Fibroblast of upper back skin (primary cell): ENCODE measurements around the gene FAM228B.
"Not testable (repeated sequence)": the region's sequence is repeated elsewhere in the genome, so short reads cannot be mapped to it uniquely, and the experiment has no call there.

Source experiments
- DNase-seq: peaks from one replicate; pipeline ENCODE4 v3.0.0-alpha.2; 2013

FAM228B gene

GRCh38 chr2:24162494-24162893 is 39.2 kb downstream of the FAM228B start:
- DNase-seq, result no peak

- DNase-seq, result no peak
Measured at GRCh38 chr2:24163186-24163585, 39.9 kb downstream of the FAM228B start.

- DNase-seq, result no peak
Measured at GRCh38 chr2:24163601-24164000, 40.3 kb downstream of the FAM228B start.

- DNase-seq, result no peak
Measured at GRCh38 chr2:24164416-24164973, 41.2 kb downstream of the FAM228B start.

GRCh38 chr2:24169023-24169422 is 45.8 kb downstream of the FAM228B start:
- no peak for DNase-seq

GRCh38 chr2:24174851-24175277 is 51.6 kb downstream of the FAM228B start, which contains the start of gene FAM228A:
FAM228A (plus strand) TSS chr2:24175053; CDS start chr2:24175481, 428 bp downstream.
- DNase-seq, result no peak

GRCh38 chr2:24175631-24176187 is 52.4 kb downstream of the FAM228B start:
- DNase-seq, result no peak

- no peak for DNase-seq
Measured at GRCh38 chr2:24176326-24176725, 53.1 kb downstream of the FAM228B start.

DNA sequence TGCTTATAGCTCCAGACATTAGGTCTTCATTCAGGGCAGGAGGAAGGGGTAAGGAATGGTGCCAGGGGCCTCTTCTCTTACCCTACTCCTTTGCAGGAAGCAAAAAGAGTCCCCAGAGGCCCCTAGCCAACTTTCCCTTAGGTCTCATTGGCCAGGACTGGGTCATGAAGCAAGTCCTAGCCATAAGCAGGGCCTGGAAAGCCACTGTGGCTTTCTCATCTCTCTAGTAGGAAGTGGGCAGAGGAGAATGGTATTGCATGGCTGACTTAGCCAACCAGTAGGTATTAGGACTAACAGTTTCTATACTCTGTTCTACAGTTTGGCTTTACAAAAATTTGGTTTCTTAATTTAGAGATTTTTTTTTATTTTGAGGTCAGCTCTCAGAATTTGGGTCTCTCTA is 56.4 kb downstream of the FAM228B start:
- no peak for DNase-seq

GRCh38 chr2:24181849-24182248 is 58.6 kb downstream of the FAM228B start:
- no peak for DNase-seq

DNA sequence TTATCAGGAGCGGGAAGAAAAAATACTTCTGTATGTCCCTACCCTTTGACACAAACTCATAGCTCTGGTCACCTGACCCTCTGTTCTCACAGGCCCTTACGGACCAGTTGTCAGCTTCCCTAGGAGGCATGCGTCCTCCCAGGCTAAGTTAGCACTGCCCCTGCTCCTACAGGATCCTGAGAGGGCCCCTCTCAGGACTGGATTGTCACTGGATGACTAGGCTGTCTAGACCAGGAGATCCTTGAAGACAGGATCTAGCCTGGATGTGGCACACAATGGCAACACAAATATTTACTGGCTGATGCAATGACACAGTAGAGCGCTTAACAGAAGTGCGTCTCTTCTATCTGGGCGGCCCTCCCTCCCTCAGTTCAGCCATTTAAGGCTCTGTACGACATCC is 59.2 kb downstream of the FAM228B start:
- DNase-seq, result no peak

GRCh38 chr2:24183366-24184069 is 60.2 kb downstream of the FAM228B start:
- no peak for DNase-seq

GRCh38 chr2:24189551-24189950 is 66.3 kb downstream of the FAM228B start:
- DNase-seq, result no peak

DNA sequence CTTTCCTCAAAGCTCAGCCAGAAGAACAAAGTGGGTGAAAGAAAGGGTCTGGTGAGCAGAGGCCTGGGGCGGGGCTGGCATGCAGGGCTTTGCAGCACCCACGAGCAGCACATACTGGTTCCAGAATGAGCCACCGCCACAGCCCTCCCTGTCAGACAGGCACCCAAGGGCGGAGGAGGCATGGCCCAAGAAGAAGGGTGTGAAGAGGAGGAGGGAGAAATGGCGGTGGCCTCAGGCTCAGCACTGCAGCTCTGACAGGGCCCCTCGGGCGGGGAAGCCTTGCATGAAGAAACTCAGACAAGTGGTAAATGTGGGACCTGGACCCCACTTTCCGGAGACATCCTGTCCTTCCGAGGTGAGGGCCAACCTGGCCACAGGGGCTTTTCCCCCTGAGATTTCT is 67.2 kb downstream of the FAM228B start:
- no peak for DNase-seq

DNA sequence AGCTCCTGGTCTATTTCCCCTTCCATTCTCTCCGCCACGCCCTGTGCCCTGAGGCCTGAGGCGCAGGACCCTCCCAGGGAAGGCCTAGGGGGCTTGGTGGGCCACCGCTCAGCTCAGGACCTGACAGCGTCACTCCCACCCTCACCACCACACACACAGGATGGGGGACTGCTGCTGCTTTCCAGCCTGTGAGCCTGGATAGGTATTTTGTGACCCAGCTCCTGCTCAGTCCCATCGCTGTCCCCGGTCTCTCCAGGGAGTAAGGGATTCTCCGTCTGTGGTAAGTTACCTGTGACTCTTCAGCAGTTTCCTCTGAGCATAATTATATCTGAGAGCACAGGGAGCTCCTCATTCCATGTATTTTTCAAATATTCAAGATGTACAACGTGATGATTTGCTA is 67.9 kb downstream of the FAM228B start:
- no peak for DNase-seq

- DNase-seq, result no peak
Measured at GRCh38 chr2:24191848-24192247, 68.6 kb downstream of the FAM228B start.

DNA sequence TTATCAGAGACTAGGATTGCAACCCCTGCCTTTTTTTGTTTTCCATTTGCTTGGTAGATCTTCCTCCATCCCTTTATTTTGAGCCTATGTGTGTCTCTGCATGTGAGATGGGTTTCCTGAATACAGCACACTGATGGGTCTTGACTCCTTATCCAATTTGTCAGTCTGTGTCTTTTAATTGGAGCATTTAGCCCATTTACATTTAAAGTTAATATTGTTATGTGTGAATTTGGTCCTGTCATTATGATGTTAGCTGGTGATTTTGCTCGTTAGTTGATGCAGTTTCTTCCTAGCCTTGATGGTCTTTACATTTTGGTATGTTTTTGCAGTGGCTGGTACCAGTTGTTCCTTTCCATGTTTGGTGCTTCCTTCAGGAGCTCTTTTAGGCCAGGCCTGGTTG is 73.9 kb downstream of the FAM228B start:
- not testable (repeated sequence) for DNase-seq

- DNase-seq, result no peak
Measured at GRCh38 chr2:24199968-24200590, 76.8 kb downstream of the FAM228B start.

- no peak for DNase-seq
Measured at GRCh38 chr2:24200799-24201198, 77.5 kb downstream of the FAM228B start.

DNA sequence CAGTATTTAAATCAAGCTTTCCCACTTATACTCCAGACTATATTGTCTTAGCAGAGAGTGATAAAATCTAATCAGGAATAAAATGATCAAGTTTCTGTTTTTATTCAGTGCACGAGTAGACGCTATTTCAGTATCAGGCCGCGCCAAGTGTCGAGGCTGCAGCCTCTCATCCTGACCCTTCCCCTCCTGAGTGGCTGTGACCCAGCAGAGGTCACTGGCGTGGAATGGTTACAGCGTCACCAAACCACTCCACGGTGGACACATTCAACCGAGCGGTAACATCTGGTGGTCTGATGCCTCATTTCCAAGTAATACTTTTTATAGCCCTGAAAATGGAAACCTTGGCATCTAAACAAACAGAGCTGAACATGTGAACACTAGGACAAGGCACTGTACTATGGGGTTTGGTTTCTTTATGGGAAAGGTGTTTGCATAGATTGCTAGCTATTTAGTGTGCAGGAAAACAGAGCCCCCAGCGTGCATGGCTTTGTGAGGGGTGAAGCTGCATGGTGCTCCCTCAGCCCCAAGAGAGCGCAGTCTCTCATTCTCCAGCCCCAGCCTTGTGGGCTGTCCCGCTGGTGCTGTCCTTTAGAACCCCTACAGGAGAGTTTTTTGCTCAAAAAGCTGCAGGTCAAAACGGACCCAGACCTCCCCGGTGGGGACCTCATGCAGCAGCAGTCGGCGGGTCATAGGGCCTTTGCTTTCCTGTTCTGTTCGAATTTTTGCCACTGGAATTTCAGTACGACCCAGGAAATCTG is 79.9 kb downstream of the FAM228B start:
- no peak for DNase-seq

GRCh38 chr2:24203787-24204150 is 80.5 kb downstream of the FAM228B start:
- DNase-seq, result no peak

- DNase-seq, result no peak
Measured at GRCh38 chr2:24204505-24204904, 81.2 kb downstream of the FAM228B start.

GRCh38 chr2:24205131-24205530 is 81.9 kb downstream of the FAM228B start:
- no peak for DNase-seq
